Trophoblast cell (in vitro differentiated cells and primary cell): Measurements from ENCODE around the gene KCNMA1.

Experiments used
- DNase-seq, 2 donors: peaks; one replicate each; pipeline ENCODE4 v3.0.0-alpha.2; 2016
- H2AFZ ChIP-seq: 2 replicates; pipeline ENCODE4 v1.6.1; 2013; ENCODE audit warnings: low read length, moderate library complexity, mild to moderate bottlenecking; ENCODE audit not compliant: insufficient read depth, poor library complexity
- H2AK5ac ChIP-seq: 2 replicates; pipeline ENCODE4 v1.6.1; 2013; ENCODE audit warnings: mild to moderate bottlenecking, low read length
- H2BK120ac ChIP-seq: 2 replicates; pipeline ENCODE4 v1.6.1; 2013; ENCODE audit warnings: low read length, mild to moderate bottlenecking, moderate library complexity; ENCODE audit not compliant: insufficient read depth, poor library complexity
- H2BK12ac ChIP-seq: 2 replicates; pipeline ENCODE4 v1.6.1; 2013; ENCODE audit warnings: mild to moderate bottlenecking, low read length, moderate library complexity
- H2BK5ac ChIP-seq: 2 replicates; pipeline ENCODE4 v1.6.1; 2013; ENCODE audit warnings: low read length, low read depth, moderate library complexity, mild to moderate bottlenecking; ENCODE audit not compliant: poor library complexity
- H3K14ac ChIP-seq: 2 replicates; pipeline ENCODE4 v1.6.1; 2013; ENCODE audit warnings: mild to moderate bottlenecking, low read length
- H3K18ac ChIP-seq: 2 replicates; pipeline ENCODE4 v1.6.1; 2013; ENCODE audit warnings: mild to moderate bottlenecking, low read length
- H3K23ac ChIP-seq: 2 replicates; pipeline ENCODE4 v1.6.1; 2013; ENCODE audit warnings: low read length
- H3K27ac ChIP-seq: 2 replicates; pipeline ENCODE4 v1.5.1; 2013; ENCODE audit warnings: low read depth, mild to moderate bottlenecking, inconsistent platforms, low read length, moderate library complexity
- H3K27me3 ChIP-seq: 2 replicates; pipeline ENCODE4 v1.6.1; 2013; ENCODE audit warnings: inconsistent platforms, mild to moderate bottlenecking, low read length, moderate library complexity; ENCODE audit not compliant: insufficient read depth
- H3K36me3 ChIP-seq, 2 experiments: 1 replicate in 1 of 2; 2 replicates in 1 of 2; pipeline ENCODE4 v1.6.1; 2013; ENCODE audit warnings: low read length in 2 of 2, mild to moderate bottlenecking in 2 of 2, moderate library complexity in 1 of 2; ENCODE audit not compliant: insufficient read depth in 2 of 2, control insufficient read depth in 1 of 2
- H3K4ac ChIP-seq: 2 replicates; pipeline ENCODE4 v1.6.1; 2013; ENCODE audit warnings: low read depth, mild to moderate bottlenecking, low read length, moderate library complexity
- H3K4me1 ChIP-seq, 2 experiments: 1 replicate in 1 of 2; 2 replicates in 1 of 2; pipeline ENCODE4 v1.6.1; 2013; ENCODE audit warnings: low read length in 2 of 2, mild to moderate bottlenecking in 2 of 2, moderate library complexity in 1 of 2; ENCODE audit not compliant: insufficient read depth in 2 of 2, control insufficient read depth in 1 of 2
- H3K4me2 ChIP-seq: 2 replicates; pipeline ENCODE4 v1.6.1; 2013; ENCODE audit warnings: inconsistent platforms, mild to moderate bottlenecking, low read length, moderate library complexity
- H3K4me3 ChIP-seq: 2 replicates; pipeline ENCODE4 v1.5.1; 2013; ENCODE audit warnings: mild to moderate bottlenecking, low read depth, low read length, inconsistent platforms
- H3K79me1 ChIP-seq: one replicate; pipeline ENCODE4 v1.6.1; 2013; ENCODE audit warnings: low read length
- H3K79me2 ChIP-seq: 2 replicates; pipeline ENCODE4 v1.6.1; 2013; ENCODE audit warnings: low read length, mild to moderate bottlenecking; ENCODE audit not compliant: control insufficient read depth, insufficient read depth, poor library complexity
- H3K9ac ChIP-seq: 2 replicates; pipeline ENCODE4 v1.6.1; 2013; ENCODE audit warnings: mild to moderate bottlenecking, low read length
- H3K9me3 ChIP-seq: 2 replicates; pipeline ENCODE4 v1.6.1; 2013; ENCODE audit warnings: low read depth, mild to moderate bottlenecking, control low read depth, inconsistent platforms, low read length; ENCODE audit not compliant: insufficient read depth
- H4K12ac ChIP-seq: 2 replicates; pipeline ENCODE4 v1.6.1; 2013; ENCODE audit warnings: low read depth, mild to moderate bottlenecking, low read length, moderate library complexity
- H4K8ac ChIP-seq: 2 replicates; pipeline ENCODE4 v1.6.1; 2013; ENCODE audit warnings: low read depth, mild to moderate bottlenecking, low read length, moderate library complexity
- H4K91ac ChIP-seq: one replicate; pipeline ENCODE4 v1.6.1; 2013; ENCODE audit warnings: low read depth, mild to moderate bottlenecking, low read length, moderate library complexity
- WGBS: extraction: QIAGEN DNeasy Blood & Tissue Kit; methylation state at CpG from one replicate; pipeline ENCODE4 v1.1.7; 2013; ENCODE audit warnings: missing lambda C conversion rate; ENCODE audit not compliant: insufficient read length, insufficient coverage; ENCODE audit errors: extremely low coverage; 5-methylcytosine and 5-hydroxymethylcytosine counted together

Gene KCNMA1

GRCh38 chr10:77504196-77504872 is 133.3 kb downstream of the KCNMA1 start:
- no peak for DNase-seq
- peak overlapping the region; percentile 39 for H2BK12ac ChIP-seq
- peak overlapping the region; percentile 23 for H2BK5ac ChIP-seq
- no peak overlapping the region for H2AK5ac ChIP-seq
- peak overlapping the region; percentile 78 for H3K27ac ChIP-seq
- no peak overlapping the region for H2AFZ ChIP-seq
- no peak overlapping the region for H3K4me2 ChIP-seq
- H3K27me3 ChIP-seq, result no peaks in the 10 kb centered on the region
- H3K9ac ChIP-seq, result no peak overlapping the region
- no peak overlapping the region for H4K12ac ChIP-seq
- peaks cover 28 to 36% of the 10 kb centered on the region in 2 experiments for H3K4me1 ChIP-seq
- H3K9me3 ChIP-seq, result no peaks in the 10 kb centered on the region
- H3K4me3 ChIP-seq, result no peak overlapping the region
- H3K14ac ChIP-seq, result peak overlapping the region; percentile 36
- peak overlapping the region; percentile 2 for H3K4ac ChIP-seq
- H3K36me3 ChIP-seq, result no peaks in the 10 kb centered on the region
- WGBS, result no CpG with 5 or more reads among the region's 2 CpGs
- peaks cover 2% of the 10 kb centered on the region for H3K79me2 ChIP-seq
- no peak overlapping the region for H4K8ac ChIP-seq
- peak overlapping the region; percentile 68 for H3K18ac ChIP-seq
- peaks cover 25% of the 10 kb centered on the region for H3K79me1 ChIP-seq
- no peak overlapping the region for H3K23ac ChIP-seq
- H4K91ac ChIP-seq, result peak overlapping the region; percentile 67
- H2BK120ac ChIP-seq, result peak overlapping the region; percentile 29

- no peak overlapping the region for H3K14ac ChIP-seq
- H2AK5ac ChIP-seq, result no peak overlapping the region
- H4K8ac ChIP-seq, result no peak overlapping the region
- no peak overlapping the region for H3K23ac ChIP-seq
- H3K4me2 ChIP-seq, result no peak overlapping the region
- no peak for DNase-seq
- peak overlapping the region; percentile 15 for H4K91ac ChIP-seq
- no peaks in the 10 kb centered on the region for H3K9me3 ChIP-seq
- H2BK120ac ChIP-seq, result no peak overlapping the region
- H2AFZ ChIP-seq, result no peak overlapping the region
- no peaks in the 10 kb centered on the region for H3K27me3 ChIP-seq
- whole genome bisulfite sequencing, result no CpG with 5 or more reads among the region's 4 CpGs
- H3K79me2 ChIP-seq, result peaks cover 1% of the 10 kb centered on the region
- H4K12ac ChIP-seq, result no peak overlapping the region
- peak overlapping the region; percentile 22 for H3K18ac ChIP-seq
- H3K36me3 ChIP-seq, result no peaks in the 10 kb centered on the region
- peaks cover 22 to 33% of the 10 kb centered on the region in 2 experiments for H3K4me1 ChIP-seq
- H3K4me3 ChIP-seq, result no peak overlapping the region
- H3K4ac ChIP-seq, result no peak overlapping the region
- no peak overlapping the region for H2BK12ac ChIP-seq
- peaks cover 14% of the 10 kb centered on the region for H3K79me1 ChIP-seq
- no peak overlapping the region for H2BK5ac ChIP-seq
- no peak overlapping the region for H3K27ac ChIP-seq
- no peak overlapping the region for H3K9ac ChIP-seq
These were observed 135.8 kb downstream of the KCNMA1 start for GRCh38 chr10:77501846-77502261.

GRCh38 chr10:77501152-77501845 is 136.3 kb downstream of the KCNMA1 start:
- peak overlapping the region; percentile 22 for H3K18ac ChIP-seq
- no peaks in the 10 kb centered on the region for H3K27me3 ChIP-seq
- H4K12ac ChIP-seq, result no peak overlapping the region
- no peak overlapping the region for H3K4ac ChIP-seq
- H3K9me3 ChIP-seq, result no peaks in the 10 kb centered on the region
- H3K27ac ChIP-seq, result no peak overlapping the region
- no peak overlapping the region for H2BK5ac ChIP-seq
- DNase-seq, result peak in 1 of 2 donors; percentile 4
- peak overlapping the region; percentile 18 for H3K14ac ChIP-seq
- no peaks in the 10 kb centered on the region for H3K36me3 ChIP-seq
- H2BK120ac ChIP-seq, result no peak overlapping the region
- peaks cover 12% of the 10 kb centered on the region for H3K79me1 ChIP-seq
- H3K9ac ChIP-seq, result no peak overlapping the region
- no peak overlapping the region for H3K23ac ChIP-seq
- no peak overlapping the region for H3K4me2 ChIP-seq
- no peak overlapping the region for H2AFZ ChIP-seq
- H3K4me1 ChIP-seq, result peaks cover 20 to 32% of the 10 kb centered on the region in 2 experiments
- H3K4me3 ChIP-seq, result no peak overlapping the region
- peak overlapping the region; percentile 2 for H4K91ac ChIP-seq
- no peaks in the 10 kb centered on the region for H3K79me2 ChIP-seq
- peak overlapping the region; percentile 2 for H4K8ac ChIP-seq
- H2AK5ac ChIP-seq, result no peak overlapping the region
- H2BK12ac ChIP-seq, result no peak overlapping the region
- no CpG with 5 or more reads among the region's 7 CpGs for WGBS

- Histone ChIP-seq H2BK120ac (no peak overlapping the region), H2BK12ac (no peak overlapping the region), H3K27ac (no peak overlapping the region), H3K4me3 (no peak overlapping the region), H3K4ac (no peak overlapping the region), H2AK5ac (no peak overlapping the region), H4K12ac (no peak overlapping the region), H3K27me3 (no peaks in the 10 kb centered on the region), H4K8ac (no peak overlapping the region), H3K79me2 (no peaks in the 10 kb centered on the region), H2AFZ (no peak overlapping the region), H3K36me3 (no peaks in the 10 kb centered on the region), H3K9me3 (no peaks in the 10 kb centered on the region), H3K4me1 (peaks cover 18 to 31% of the 10 kb centered on the region in 2 experiments), H3K14ac (peak overlapping the region; percentile 18), H2BK5ac (no peak overlapping the region), H3K18ac (no peak overlapping the region), H3K79me1 (peaks cover 9% of the 10 kb centered on the region), H3K9ac (no peak overlapping the region), H3K4me2 (no peak overlapping the region), H3K23ac (no peak overlapping the region), H4K91ac (no peak overlapping the region)
- WGBS, result no CpG with 5 or more reads among the region's 4 CpGs
- no peak for DNase-seq
These were observed 136.9 kb downstream of the KCNMA1 start for GRCh38 chr10:77500754-77501151.
